HEK293T (cell line): Measurements from ENCODE around the gene ZP1.

Source experiments
- ARNT ChIP-seq: fragments of 450-650 bp; IDR thresholded peaks from 2 replicates; pipeline ENCODE4 v1.6.1; 2017; ENCODE audit warnings: mild to moderate bottlenecking
- BHLHE40 ChIP-seq: fragments of 450-650 bp; IDR thresholded peaks from 2 replicates; pipeline ENCODE4 v1.6.1; 2016; ENCODE audit warnings: mild to moderate bottlenecking, moderate library complexity, borderline replicate concordance
- ELF4 ChIP-seq: fragments of 450-650 bp; IDR thresholded peaks from 2 replicates; pipeline ENCODE4 v1.6.1; 2017; ENCODE audit warnings: antibody characterized with exemption
- FOXA1 ChIP-seq: fragments of 450-650 bp; IDR thresholded peaks from 2 replicates; pipeline ENCODE4 v1.6.1; 2016; ENCODE audit warnings: mild to moderate bottlenecking
- FOXK2 ChIP-seq: fragments of 450-650 bp; IDR thresholded peaks from 2 replicates; pipeline ENCODE4 v1.6.1; 2016; ENCODE audit warnings: mild to moderate bottlenecking
- FOXM1 ChIP-seq: fragments of 450-650 bp; IDR thresholded peaks from 2 replicates; pipeline ENCODE4 v1.6.1; 2017; ENCODE audit warnings: mild to moderate bottlenecking, borderline replicate concordance
- HDGF ChIP-seq: fragments of 450-650 bp; IDR thresholded peaks from 2 replicates; pipeline ENCODE4 v1.6.1; 2017; ENCODE audit warnings: antibody characterized with exemption, borderline replicate concordance
- L3MBTL2 ChIP-seq: fragments of 450-650 bp; conservative IDR thresholded peaks from 2 replicates; pipeline ENCODE4 v1.6.1; 2016; ENCODE audit warnings: mild to moderate bottlenecking
- LEF1 ChIP-seq: fragments of 450-650 bp; IDR thresholded peaks from 2 replicates; pipeline ENCODE4 v1.6.1; 2017; ENCODE audit warnings: mild to moderate bottlenecking, borderline replicate concordance
- NFRKB ChIP-seq: fragments of 450-650 bp; IDR thresholded peaks from 2 replicates; pipeline ENCODE4 v1.6.1; 2016; ENCODE audit warnings: mild to moderate bottlenecking, moderate library complexity
- SP1 ChIP-seq: fragments of 450-650 bp; IDR thresholded peaks from 2 replicates; pipeline ENCODE4 v1.6.1; 2017
- TARDBP ChIP-seq: fragments of 450-650 bp; IDR thresholded peaks from 2 replicates; pipeline ENCODE4 v1.6.1; 2016
- ZNF384 ChIP-seq: fragments of 450-650 bp; IDR thresholded peaks from 2 replicates; pipeline ENCODE4 v1.6.1; 2016
- TF ChIP-seq, protein P1 (sequence below): fragments of 450-650 bp; IDR thresholded peaks from 2 replicates; pipeline ENCODE4 v1.6.1; 2016

- TF ChIP-seq FOXK2 (no peak), ZNF384 (no peak), SP1 (no peak), NFRKB (no peak), FOXA1 (no peak), TARDBP (no peak), HDGF (no peak), BHLHE40 (no peak), LEF1 (no peak), FOXM1 (no peak), ARNT (no peak), L3MBTL2 (no peak), ELF4 (no peak)
- TF ChIP-seq, protein P1, sequence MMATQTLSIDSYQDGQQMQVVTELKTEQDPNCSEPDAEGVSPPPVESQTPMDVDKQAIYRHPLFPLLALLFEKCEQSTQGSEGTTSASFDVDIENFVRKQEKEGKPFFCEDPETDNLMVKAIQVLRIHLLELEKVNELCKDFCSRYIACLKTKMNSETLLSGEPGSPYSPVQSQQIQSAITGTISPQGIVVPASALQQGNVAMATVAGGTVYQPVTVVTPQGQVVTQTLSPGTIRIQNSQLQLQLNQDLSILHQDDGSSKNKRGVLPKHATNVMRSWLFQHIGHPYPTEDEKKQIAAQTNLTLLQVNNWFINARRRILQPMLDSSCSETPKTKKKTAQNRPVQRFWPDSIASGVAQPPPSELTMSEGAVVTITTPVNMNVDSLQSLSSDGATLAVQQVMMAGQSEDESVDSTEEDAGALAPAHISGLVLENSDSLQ, result no peak
These were observed 43.5 kb downstream of the ZP1 start for GRCh38 chr11:60910711-60911380.
